HCT116 (cell line): ENCODE measurements around the gene GUCY2D. TPM values are rescaled to one million over a fixed set of nuclear protein-coding genes. Genes with fewer than 3 reads are reported as not detected.
A peak's percentile ranks its signal among the peaks of the same experiment; 100 is the strongest.

Source experiments
- ATAC-seq: fragments of 200-7000 bp; cut with Tn5 transposase; 2 replicates; pipeline ENCODE4 v1.9.1; 2020; ENCODE audit warnings: mild to moderate bottlenecking, moderate library complexity
- BruUV-seq: library from RNA; stranded (reverse); fragments of 400-500 nt; replicated peaks from 2 replicates; lab custom pipeline; 2021; lab: Mats Ljungman, UMichigan
- CTCF ChIA-PET: fragments of 300-600 bp; sonication (Branson Sonifier 250); formaldehyde crosslinking; loops from one replicate; lab custom pipeline; 2021; ENCODE audit warnings: antibody characterized with exemption; lab: Charles Lee
- POLR2A ChIA-PET: fragments of 300-600, 350-600 bp; sonication (Branson Sonifier 250); formaldehyde crosslinking; loops from one replicate; lab custom pipeline; 2021; ENCODE audit warnings: antibody characterized with exemption; lab: Charles Lee
- RAD21 ChIA-PET, 2 experiments: fragments of 300-600 bp; sonication (Branson Sonifier 250); formaldehyde crosslinking; loops; one replicate each; lab custom pipeline; 2023; ENCODE audit warnings: low total read pairs in 2 of 2; ENCODE audit not compliant: uncharacterized antibody in 2 of 2, unreplicated experiment in 2 of 2, low non-redundant PET in 1 of 2; lab: Charles Lee
- DNase-seq: peaks from one replicate; pipeline ENCODE4 v3.0.0-alpha.2; 2010; ENCODE audit warnings: low read depth, low spot score
- H2AFZ ChIP-seq: fragments of 200-600 bp; shearing (Covaris generic), sonication (generic); 2 replicates; pipeline ENCODE4 v1.6.1; 2017; ENCODE audit warnings: low read depth, mixed run types, mixed read lengths, antibody characterized with exemption, low read length; ENCODE audit not compliant: poor library complexity, severe bottlenecking
- H3K27ac ChIP-seq: 2 replicates; pipeline ENCODE4 v1.5.1; 2012; ENCODE audit warnings: low read depth, low read length
- H3K27me3 ChIP-seq: fragments of 200-600 bp; sonication (generic); 2 replicates; pipeline ENCODE4 v1.6.1; 2016; ENCODE audit warnings: mixed run types, low read length, mixed read lengths; ENCODE audit not compliant: insufficient read depth
- H3K36me3 ChIP-seq, 2 experiments: fragments of 200-500 bp in 1 of 2; fragments of 200-600 bp in 1 of 2; sonication (Bioruptor generic) in 1 of 2; sonication (generic) in 1 of 2; 2 replicates each; pipeline versions ENCODE4 v1.5.1 to v1.6.1; 2014 to 2016; ENCODE audit warnings: low read length in 2 of 2, inconsistent platforms in 1 of 2, mixed read lengths in 1 of 2, mixed run types in 1 of 2; ENCODE audit not compliant: insufficient read depth in 2 of 2, control insufficient read depth in 1 of 2
- H3K4me1 ChIP-seq, 2 experiments: fragments of 200-600 bp in 1 of 2; sonication (generic) in 1 of 2; 2 replicates each; pipeline versions ENCODE4 v1.5.1 to v1.6.1; 2012 to 2017; ENCODE audit warnings: low read length in 2 of 2, inconsistent platforms in 1 of 2, mild to moderate bottlenecking in 1 of 2, mixed read lengths in 1 of 2, mixed run types in 1 of 2, moderate library complexity in 1 of 2; ENCODE audit not compliant: insufficient read depth in 2 of 2, control insufficient read depth in 1 of 2
- H3K4me2 ChIP-seq: fragments of 200-600 bp; sonication (generic); 2 replicates; pipeline ENCODE4 v1.6.1; 2017; ENCODE audit warnings: mixed run types, low read length, mixed read lengths
- H3K4me3 ChIP-seq, 2 experiments: fragments of 200-600 bp in 1 of 2; sonication (generic) in 1 of 2; replicated peaks in 1 of 2; 2 replicates each; pipeline ENCODE4 v1.5.1; 2011 to 2016; ENCODE audit warnings: low read length in 2 of 2, control low read depth in 1 of 2, low read depth in 1 of 2, mild to moderate bottlenecking in 1 of 2, mixed read lengths in 1 of 2, mixed run types in 1 of 2
- H3K79me2 ChIP-seq: fragments of 200-600 bp; sonication (generic); 2 replicates; pipeline ENCODE4 v1.6.1; 2017; ENCODE audit warnings: mild to moderate bottlenecking, mixed run types, low read length, moderate library complexity, mixed read lengths; ENCODE audit not compliant: insufficient read depth
- H3K9ac ChIP-seq: fragments of 200-600 bp; sonication (generic); 2 replicates; pipeline ENCODE4 v1.6.1; 2016; ENCODE audit warnings: low read length, mixed read lengths
- H3K9me2 ChIP-seq: fragments of 200-600 bp; sonication (generic), shearing (Covaris generic); 2 replicates; pipeline ENCODE4 v1.6.1; 2017; ENCODE audit warnings: mixed run types, mild to moderate bottlenecking, moderate library complexity; ENCODE audit not compliant: insufficient read depth
- H3K9me3 ChIP-seq, 2 experiments: fragments of 200-500 bp in 1 of 2; fragments of 200-600 bp in 1 of 2; sonication (Bioruptor generic) in 1 of 2; sonication (generic) in 1 of 2; 2 replicates each; pipeline ENCODE4 v1.6.1; 2014 to 2017; ENCODE audit warnings: low read length in 2 of 2, mixed read lengths in 2 of 2, inconsistent platforms in 1 of 2, low read depth in 1 of 2, mild to moderate bottlenecking in 1 of 2, mixed run types in 1 of 2, moderate library complexity in 1 of 2; ENCODE audit not compliant: control insufficient read depth in 1 of 2, insufficient read depth in 1 of 2
- H4K20me1 ChIP-seq: fragments of 200-600 bp; sonication (generic), shearing (Covaris generic); 2 replicates; pipeline ENCODE4 v1.6.1; 2017; ENCODE audit warnings: mixed run types, mild to moderate bottlenecking, moderate library complexity; ENCODE audit not compliant: insufficient read depth
- ATF3 ChIP-seq: IDR thresholded peaks from 2 replicates; pipeline ENCODE4 v1.6.1; 2012
- CBX3 ChIP-seq: IDR thresholded peaks from 2 replicates; pipeline ENCODE4 v1.6.1; 2012; ENCODE audit warnings: low read depth
- CEBPB ChIP-seq: IDR thresholded peaks from 2 replicates; pipeline ENCODE4 v1.6.1; 2012; ENCODE audit warnings: low read depth
- CTCF ChIP-seq, 3 experiments: fragments of 200-600 bp in 1 of 3; sonication (generic) in 1 of 3; IDR thresholded peaks in 2 of 3; conservative IDR thresholded peaks in 1 of 3; 2 replicates each; pipeline ENCODE4 v1.5.1; 2012 to 2017; ENCODE audit warnings: low read depth in 2 of 3, low read length in 2 of 3, antibody characterized with exemption in 1 of 3, borderline replicate concordance in 1 of 3, control low read depth in 1 of 3, mild to moderate bottlenecking in 1 of 3, mixed read lengths in 1 of 3, mixed run types in 1 of 3, moderate library complexity in 1 of 3; ENCODE audit not compliant: insufficient read depth in 1 of 3
- EGR1 ChIP-seq: IDR thresholded peaks from 2 replicates; pipeline ENCODE4 v1.6.1; 2012; ENCODE audit warnings: low read depth
- ELF1 ChIP-seq: IDR thresholded peaks from 2 replicates; pipeline ENCODE4 v1.6.1; 2012; ENCODE audit warnings: low read depth, borderline replicate concordance
- EZH2 ChIP-seq: fragments of 200-600 bp; sonication (generic); IDR thresholded peaks from 2 replicates; pipeline ENCODE4 v1.6.1; 2017; ENCODE audit warnings: antibody characterized with exemption, mixed run types
- EZH2phosphoT487 ChIP-seq: fragments of 200-600 bp; IDR thresholded peaks from 2 replicates; pipeline ENCODE4 v1.6.1; 2018; ENCODE audit warnings: antibody characterized with exemption, borderline replicate concordance
- JUND ChIP-seq: IDR thresholded peaks from 2 replicates; pipeline ENCODE4 v1.6.1; 2012
- MAX ChIP-seq: IDR thresholded peaks from 2 replicates; pipeline ENCODE4 v1.6.1; 2012
- POLR2AphosphoS5 ChIP-seq: IDR thresholded peaks from 2 replicates; pipeline ENCODE4 v1.6.1; 2011; ENCODE audit warnings: mild to moderate bottlenecking, low read depth, low read length, moderate library complexity
- SIN3A ChIP-seq: IDR thresholded peaks from 2 replicates; pipeline ENCODE4 v1.6.1; 2012; ENCODE audit warnings: low read depth
- SP1 ChIP-seq: IDR thresholded peaks from 2 replicates; pipeline ENCODE4 v1.6.1; 2012; ENCODE audit warnings: low read depth
- TCF7L2 ChIP-seq: IDR thresholded peaks from 2 replicates; pipeline ENCODE4 v1.7.0; 2011; ENCODE audit warnings: borderline replicate concordance, inconsistent platforms; ENCODE audit not compliant: insufficient read depth, insufficient read length; ENCODE audit errors: extremely low read depth
- YY1 ChIP-seq: IDR thresholded peaks from 2 replicates; pipeline ENCODE4 v1.6.1; 2011; ENCODE audit warnings: low read length, low read depth, moderate library complexity, mild to moderate bottlenecking; ENCODE audit not compliant: insufficient replicate concordance; ENCODE audit errors: extremely low read depth
- ZFX ChIP-seq: fragments of 450-650 bp; IDR thresholded peaks from 2 replicates; pipeline ENCODE4 v1.6.1; 2017
- intact Hi-C: fragments of 100-400 bp; cut with micrococcal nuclease; formaldehyde crosslinking; loops from 2 replicates; pipeline ENCODE4 v1.10.0; 2022
- total RNA-seq: library from RNA; stranded (reverse); gene quantifications from one replicate; pipeline ENCODE4 v1.2.1, GENCODE V29; 2021; ENCODE audit not compliant: unreplicated experiment

Gene GUCY2D
- total RNA-seq, 1 experiment from 2014 or later = 1.4 TPM

GRCh38 chr17:8015236-8015956, 13.0 kb downstream of the GUCY2D start (continued):
- TF ChIP-seq CTCF (IDR thresholded peaks at IDR 0.05 in 2 of 3, conservative IDR thresholded peaks at IDR 0.05 in 1 of 3; ENCODE audit: borderline replicate concordance in 1 of 3, insufficient read depth in 1 of 3, low read depth in 2 of 3, low read length in 2 of 3) = no peak
- no peak for TF ChIP-seq CBX3
- TF ChIP-seq TCF7L2 = no peak

- Histone ChIP-seq H2AFZ (peak overlapping the region; percentile 83), H3K79me2 (no peaks in the 10 kb centered on the region), H3K4me3 (peak overlapping the region; percentile 50 to 65), H3K36me3 (no peaks in the 10 kb centered on the region), H3K27me3 (no peaks in the 10 kb centered on the region), H3K4me1 (peaks cover 8 to 45% of the 10 kb centered on the region in 2 experiments; a peak in 3 of 4 replicates), H3K27ac (peak overlapping the region; percentile 48; the same call in 1 of the 2 replicates), H3K9ac (peak overlapping the region; percentile 55), H3K4me2 (peak overlapping the region; percentile 98), H3K9me3 (no peaks in the 10 kb centered on the region), H4K20me1 (no peaks in the 10 kb centered on the region), H3K9me2 (no peaks in the 10 kb centered on the region)
- ChIA-PET POLR2A (interaction anchor here (1.7 kb wide), 1 partner anchor 25 kb away, joined by 6 read pairs; no protein-coding TSS in a partner anchor), RAD21 (interaction anchor here in 1 of 2 experiments (0.6 to 1.0 kb wide), 3 partner anchors 26 to 31 kb away, joined by 3 to 6 read pairs (median 3); no protein-coding TSS in a partner anchor), CTCF (interaction anchor here (0.7 to 3.6 kb wide), 11 partner anchors 14 to 272 kb away, joined by 3 to 28 read pairs (median 8); no protein-coding TSS in a partner anchor)
- ATAC-seq (peak; percentile 79), DNase-seq (no peak)
- no TSS peak for BruUV-seq
- intact Hi-C loops = loop anchor here (1.0 kb wide), 1 partner anchor 25 kb away; no protein-coding TSS in a partner anchor
- TF ChIP-seq JUND (no peak), CTCF (IDR thresholded peaks at IDR 0.05 in 2 of 3, conservative IDR thresholded peaks at IDR 0.05 in 1 of 3; ENCODE audit: borderline replicate concordance in 1 of 3, insufficient read depth in 1 of 3, low read depth in 2 of 3, low read length in 2 of 3) (no peak), POLR2AphosphoS5 (no peak; the same call in none of the 2 replicates), SIN3A (no peak), ATF3 (no peak), TCF7L2 (no peak), CBX3 (no peak), MAX (no peak), EGR1 (no peak), EZH2 (no peak), EZH2phosphoT487 (no peak), YY1 (no peak), ZFX (no peak), CEBPB (no peak), ELF1 (no peak), SP1 (no peak)
Observed at GRCh38 chr17:8015957-8016631, 13.7 kb downstream of the GUCY2D start.
